ENCODE data around the gene PDZK1.
"Not testable (repeated sequence)": the region's sequence is repeated elsewhere in the genome, so short reads cannot be mapped to it uniquely, and the experiment has no call there.

The PDZK1 gene

DNA sequence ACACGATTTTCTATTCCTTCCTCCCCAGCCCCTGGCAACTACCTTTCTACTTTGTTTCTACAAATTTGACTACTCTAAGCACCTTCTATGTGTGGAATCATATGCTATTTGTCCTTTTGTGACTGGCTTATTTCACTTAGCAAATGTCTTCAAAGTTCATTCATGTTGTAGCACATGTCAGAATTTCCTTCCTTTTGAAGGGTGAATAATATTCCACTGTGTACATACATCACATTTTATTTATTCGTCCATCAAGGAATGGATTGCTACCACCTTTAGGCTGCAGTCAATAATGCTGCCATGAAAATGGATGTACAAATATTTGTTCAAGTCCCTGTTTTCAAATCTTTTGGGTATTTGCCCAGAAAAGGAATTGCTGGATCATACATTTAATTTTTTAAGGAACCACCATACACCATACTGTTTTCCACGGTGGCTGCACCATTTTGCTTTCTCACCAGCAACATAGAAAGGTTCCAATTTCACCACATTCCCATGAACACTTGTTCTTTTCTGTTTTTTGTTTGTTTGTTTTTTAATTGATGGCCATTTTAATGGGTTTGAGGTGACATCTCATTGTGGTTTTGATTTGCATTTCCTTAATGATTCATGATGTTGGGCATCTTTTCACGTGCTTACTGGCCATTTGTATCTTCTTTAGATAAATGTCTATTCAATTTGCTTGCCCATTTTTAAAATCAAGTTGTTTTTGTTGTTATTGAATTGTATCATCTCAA, 3.3 kb upstream of the PDZK1 start:
- DNase-seq (ENCODE audit: low read depth), result no peak

GRCh38 chr1:145708063-145708462, 895 bp upstream of the PDZK1 start:
- DNase-seq (ENCODE audit: low read depth), result no peak

GRCh38 chr1:145706086-145706664, 993 bp downstream of the PDZK1 start:
- no peak for DNase-seq (ENCODE audit: low read depth)

DNA sequence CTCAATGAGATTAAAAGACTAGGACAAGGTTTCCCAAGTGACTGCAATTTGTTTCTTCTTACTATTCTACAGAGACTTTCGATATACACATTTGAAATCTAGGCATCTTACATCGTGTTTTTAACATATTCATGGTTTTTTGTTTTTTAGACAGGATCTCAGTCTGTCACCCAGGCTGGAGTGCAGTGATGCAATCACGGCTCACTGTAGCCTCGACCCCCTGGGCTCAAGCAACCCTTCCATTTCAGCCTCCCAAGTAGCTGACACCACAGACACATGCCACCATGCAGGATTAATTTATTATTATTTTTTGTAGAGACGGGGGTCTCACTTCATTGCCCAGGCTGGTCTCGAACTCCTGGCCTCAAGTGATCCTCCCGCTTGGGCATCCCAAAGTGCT, 1.5 kb downstream of the PDZK1 start:
- DNase-seq (ENCODE audit: low read depth), result no peak

- DNase-seq (ENCODE audit: low read depth), result no peak
Measured at GRCh38 chr1:145702826-145703225, 4.3 kb downstream of the PDZK1 start.

DNA sequence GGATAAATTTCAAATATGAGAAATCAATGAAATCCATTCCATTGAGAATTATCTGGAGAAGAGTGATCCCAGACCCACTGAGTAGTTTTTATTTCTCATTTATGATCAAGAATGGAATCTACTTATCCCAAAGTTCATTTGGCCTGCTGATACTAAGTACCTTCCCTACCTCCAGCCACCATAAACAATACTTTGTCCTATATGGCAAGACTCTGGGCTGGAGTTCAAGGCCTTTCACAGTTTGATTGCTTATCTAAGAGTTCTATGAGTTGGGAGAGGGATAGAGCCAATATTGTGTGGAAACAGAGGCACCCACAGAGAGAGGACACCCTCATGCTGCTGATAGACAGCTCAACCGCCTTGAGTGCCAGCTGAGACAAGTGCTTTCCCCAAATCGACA, 5.1 kb downstream of the PDZK1 start:
- no peak for DNase-seq (ENCODE audit: low read depth)

DNA sequence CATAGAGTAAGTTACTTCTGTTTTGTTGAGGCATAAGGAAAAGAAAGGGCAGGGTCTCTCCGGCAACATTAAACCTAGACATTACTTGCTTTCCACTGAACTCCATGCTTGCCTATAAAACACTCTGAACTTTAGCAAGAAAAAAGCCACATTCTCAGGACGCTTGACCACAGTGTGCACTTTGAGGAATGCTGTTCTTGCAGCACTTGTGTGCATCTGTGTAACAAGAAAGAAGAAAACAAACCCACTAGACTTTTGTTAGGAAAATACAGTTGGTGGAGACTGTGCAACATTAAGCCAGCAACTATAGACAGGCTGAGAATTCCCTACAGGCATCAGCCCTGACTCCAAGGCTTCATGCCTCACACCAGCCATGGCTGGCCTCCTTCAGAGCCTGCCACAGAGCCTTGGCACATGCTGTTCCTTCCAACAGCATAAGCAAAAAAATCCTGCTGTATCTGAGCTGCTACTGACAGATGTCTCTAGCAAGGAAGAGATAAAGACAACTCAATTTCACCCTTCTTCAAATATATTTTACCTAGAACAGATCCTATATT, 5.8 kb downstream of the PDZK1 start:
- DNase-seq (ENCODE audit: low read depth), result no peak

DNA sequence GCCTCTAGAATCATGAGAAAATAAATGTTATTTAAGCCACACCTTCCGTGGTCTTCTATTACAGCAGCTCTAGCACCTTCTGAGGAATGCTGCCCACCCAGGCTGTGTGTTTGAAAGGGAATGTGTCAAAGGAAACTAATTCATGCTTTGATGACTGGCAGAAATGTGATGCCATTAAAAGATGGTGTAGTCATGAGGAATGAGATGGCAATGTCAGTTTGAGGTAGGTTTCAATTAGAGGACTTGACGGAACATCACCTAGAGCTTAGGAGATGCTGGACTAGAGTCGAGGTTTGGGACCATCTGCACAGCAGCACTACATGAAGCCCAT, 10.6 kb downstream of the PDZK1 start:
- DNase-seq (ENCODE audit: low read depth), result no peak

DNA sequence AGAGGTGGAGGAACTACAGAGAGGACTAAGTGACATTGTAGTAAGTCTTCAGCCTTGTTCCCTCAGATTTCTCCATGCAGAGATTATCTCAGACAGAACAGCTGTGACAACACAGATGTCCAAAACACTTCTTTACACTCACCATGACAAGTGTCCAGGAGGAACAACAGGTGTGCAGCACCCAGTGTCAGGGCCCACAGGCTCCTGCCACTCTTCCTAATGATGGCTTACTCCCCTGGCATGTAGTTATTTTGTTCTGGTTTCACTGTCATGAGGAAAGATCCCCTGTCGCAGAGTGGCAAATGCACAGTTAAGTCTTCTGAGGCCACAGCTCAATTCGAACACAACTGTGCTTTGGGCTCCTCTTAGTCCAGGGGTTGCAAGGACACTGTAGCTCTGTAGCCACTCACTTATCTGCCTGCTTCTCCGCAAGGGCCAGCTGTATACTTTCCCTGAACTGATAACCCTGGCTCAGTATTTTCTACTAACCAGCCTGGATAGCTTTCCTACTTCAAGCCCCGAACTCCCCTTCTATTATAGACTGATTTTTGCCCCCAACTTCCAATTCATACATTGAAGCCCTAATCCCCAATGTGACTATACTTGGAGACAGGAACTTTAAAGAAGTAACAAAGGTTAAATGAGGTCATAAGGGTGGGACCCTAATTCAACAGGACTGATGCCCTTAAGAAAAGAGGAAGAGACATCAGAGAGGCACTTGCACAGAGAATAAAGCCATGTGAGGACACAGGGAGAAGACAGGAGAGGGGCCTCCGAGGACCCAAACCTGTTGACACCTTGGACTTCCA, 11.1 kb downstream of the PDZK1 start:
- DNase-seq (ENCODE audit: low read depth), result no peak

DNA sequence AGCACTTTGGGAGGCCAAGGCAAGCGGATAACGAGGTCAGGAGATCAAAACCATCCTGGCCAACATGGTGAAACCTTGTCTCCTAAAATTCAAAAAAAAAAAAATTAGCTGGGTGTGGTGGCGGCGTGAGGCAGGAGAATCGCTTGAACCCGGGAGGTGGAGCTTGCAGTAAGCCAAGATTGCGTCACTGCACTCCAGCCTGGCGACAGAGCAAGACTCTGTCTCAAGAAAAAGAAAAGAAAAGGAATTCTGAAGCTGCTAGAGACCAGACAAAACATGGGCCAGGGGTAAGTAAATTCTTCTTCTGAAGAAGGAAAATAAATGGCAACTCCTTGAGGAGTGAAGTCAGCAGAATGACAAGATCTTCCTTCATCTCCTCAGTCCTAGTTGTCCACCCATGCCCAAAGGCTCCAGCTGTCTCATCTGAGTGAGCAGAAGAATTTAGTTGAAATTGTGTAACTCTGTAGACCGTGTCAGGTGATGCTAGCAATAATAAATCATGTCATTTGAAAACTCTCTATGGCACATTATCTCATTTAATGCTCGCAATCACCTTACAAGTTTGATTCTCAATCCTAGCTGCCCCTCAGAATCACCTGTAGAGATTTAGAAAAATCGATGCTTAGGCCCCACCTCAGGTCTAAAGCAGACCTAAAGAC, 14.3 kb downstream of the PDZK1 start:
- no peak for DNase-seq (ENCODE audit: low read depth)

- DNase-seq (ENCODE audit: low read depth), result peak; percentile 20
Measured at GRCh38 chr1:145690587-145691558, 16.3 kb downstream of the PDZK1 start.

DNA sequence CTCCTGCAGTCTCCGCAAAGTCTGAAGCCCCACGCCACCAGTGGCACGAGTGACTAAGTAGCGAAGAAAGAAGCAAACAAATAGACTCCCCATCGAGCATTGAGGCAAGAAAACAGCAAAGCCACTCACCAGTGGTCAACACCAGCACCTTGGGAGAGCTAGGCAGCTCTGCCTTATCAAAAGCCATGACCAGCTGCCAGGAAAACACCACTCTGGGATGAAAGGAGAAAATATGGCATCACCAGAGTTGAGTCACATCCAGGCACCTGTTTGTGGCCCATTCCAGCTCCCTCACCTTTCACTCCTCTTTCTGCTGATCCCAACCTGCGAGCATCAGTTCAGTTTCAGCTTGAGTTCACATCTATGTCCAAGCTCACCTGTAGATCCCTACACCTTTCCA, 17.2 kb downstream of the PDZK1 start:
- no peak for DNase-seq (ENCODE audit: low read depth)

- DNase-seq (ENCODE audit: low read depth), result no peak
Measured at GRCh38 chr1:145688924-145689323, 18.2 kb downstream of the PDZK1 start.

- no peak for DNase-seq (ENCODE audit: low read depth)
Measured at GRCh38 chr1:145688328-145688727, 18.8 kb downstream of the PDZK1 start.

GRCh38 chr1:145686078-145686477, 21.1 kb downstream of the PDZK1 start:
- DNase-seq (ENCODE audit: low read depth), result not testable (repeated sequence)

- not testable (repeated sequence) for DNase-seq (ENCODE audit: low read depth)
Measured at GRCh38 chr1:145684858-145685257, 22.3 kb downstream of the PDZK1 start.

- not testable (repeated sequence) for DNase-seq (ENCODE audit: low read depth)
Measured at GRCh38 chr1:145673217-145673616, 34.0 kb downstream of the PDZK1 start.

GRCh38 chr1:145670995-145671745, 36.0 kb downstream of the PDZK1 start:
- not testable (repeated sequence) for DNase-seq (ENCODE audit: low read depth)

GRCh38 chr1:145665015-145665414, 42.2 kb downstream of the PDZK1 start:
- not testable (repeated sequence) for DNase-seq (ENCODE audit: low read depth)

GRCh38 chr1:145662502-145662901, 44.7 kb downstream of the PDZK1 start:
- DNase-seq (ENCODE audit: low read depth), result not testable (repeated sequence)

All from activated T-cell treated with anti-CD3 and anti-CD28 coated beads for 24 hours (primary cell).